GM21390 (cell line): ENCODE data around the gene MEIS1.

Experiments used
- ATAC-seq: cut with Tn5 transposase; IDR thresholded peaks from one replicate; pipeline ENCODE4 v1.9.1; 2021; ENCODE audit not compliant: unreplicated experiment

Gene MEIS1

DNA sequence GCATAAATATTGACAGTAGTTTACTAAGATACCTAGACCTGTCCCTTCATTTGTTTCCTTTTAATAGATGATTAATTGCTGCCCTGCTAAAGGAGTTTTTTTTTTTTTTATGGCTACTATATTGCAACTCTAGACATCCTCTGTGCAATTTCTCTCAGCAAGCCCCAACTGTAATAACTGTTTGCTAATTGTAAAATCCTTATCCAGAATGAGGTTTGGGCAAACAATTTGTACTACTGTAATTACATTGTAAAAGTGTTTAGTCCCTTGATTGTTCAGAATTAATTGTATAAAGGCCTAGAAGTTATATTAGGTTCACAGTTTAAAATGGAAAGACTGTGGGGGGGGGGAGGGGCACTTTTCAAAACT lies 3.7 kb upstream of the MEIS1 start:
- no peak for ATAC-seq

DNA sequence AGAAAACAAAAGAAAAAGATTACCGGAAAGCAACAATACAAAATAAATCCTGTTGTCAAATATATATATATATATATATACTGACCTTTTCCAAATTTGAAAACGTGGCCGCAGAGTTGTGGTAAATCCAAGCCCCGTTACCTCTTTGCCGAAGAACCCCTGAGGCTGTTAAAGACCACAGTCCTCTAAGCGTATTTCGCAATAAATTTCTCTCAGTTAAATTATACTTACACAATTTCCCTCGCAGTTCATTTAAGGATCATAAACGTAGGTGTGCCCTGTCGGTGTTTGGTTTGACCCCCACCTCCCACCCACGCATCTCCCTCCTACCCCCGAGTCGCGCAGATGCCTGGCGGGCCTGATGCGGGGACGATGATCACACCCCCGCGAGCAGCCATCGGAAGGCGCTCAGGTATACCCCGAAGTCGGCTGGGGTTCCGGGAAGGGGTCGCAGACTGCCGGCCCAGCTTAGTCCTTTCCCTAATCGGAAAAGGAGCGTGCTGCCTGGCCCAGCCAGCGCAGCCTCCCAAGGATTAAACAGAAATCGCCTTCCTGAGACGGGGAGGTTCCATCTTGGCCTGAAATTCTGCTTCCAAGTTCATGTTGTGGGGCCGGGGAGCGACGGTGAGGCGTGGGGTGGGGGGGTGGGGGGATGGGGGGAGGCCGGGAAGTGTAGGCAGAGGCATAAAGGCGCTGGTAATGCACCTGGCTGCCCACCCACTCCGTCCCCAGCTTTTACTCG lies 2.9 kb upstream of the MEIS1 start:
- ATAC-seq = no peak

DNA sequence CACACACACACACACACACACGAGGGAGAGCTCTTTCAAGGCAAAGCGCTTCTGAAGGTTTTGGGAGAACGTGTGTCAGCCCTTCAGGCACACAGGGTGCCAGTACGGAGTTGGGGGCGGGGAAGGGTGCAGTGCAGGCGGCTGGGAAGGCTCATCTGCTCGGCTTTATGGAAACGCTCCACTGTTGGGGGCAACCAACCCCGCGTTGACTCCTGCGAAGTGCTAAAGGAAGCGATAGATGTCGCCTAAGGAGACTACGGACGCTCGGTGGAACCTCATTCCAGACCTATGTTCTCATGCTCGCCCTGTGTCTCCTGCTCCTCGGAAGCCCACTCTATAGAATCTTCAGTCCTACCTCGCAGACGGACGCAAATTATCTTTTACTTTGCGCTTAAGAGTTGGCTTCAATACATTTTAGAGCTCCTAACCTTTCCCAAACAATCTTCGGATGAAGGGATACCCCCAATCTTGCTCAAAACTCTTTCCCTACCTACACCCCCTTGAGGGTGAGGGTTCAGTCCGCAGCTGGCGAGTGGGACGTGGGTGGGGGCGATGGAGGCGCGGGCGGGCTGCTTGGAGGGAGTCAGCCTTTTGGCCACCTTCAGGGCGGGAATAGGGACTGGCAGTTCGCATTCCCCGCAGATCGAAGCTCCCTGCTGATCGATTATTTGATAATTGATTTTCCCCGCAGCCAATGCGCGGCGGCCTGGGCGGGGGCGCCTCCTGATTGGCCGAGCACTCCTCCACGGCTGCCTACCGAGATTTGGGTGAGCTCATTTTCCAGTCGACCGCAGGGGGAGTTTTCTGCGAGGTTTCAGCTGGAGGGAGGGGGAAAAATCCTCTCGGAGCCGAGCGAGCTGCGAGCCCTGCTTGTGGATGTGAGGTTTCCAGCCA lies 1.9 kb upstream of the MEIS1 start:
- no peak for ATAC-seq

DNA sequence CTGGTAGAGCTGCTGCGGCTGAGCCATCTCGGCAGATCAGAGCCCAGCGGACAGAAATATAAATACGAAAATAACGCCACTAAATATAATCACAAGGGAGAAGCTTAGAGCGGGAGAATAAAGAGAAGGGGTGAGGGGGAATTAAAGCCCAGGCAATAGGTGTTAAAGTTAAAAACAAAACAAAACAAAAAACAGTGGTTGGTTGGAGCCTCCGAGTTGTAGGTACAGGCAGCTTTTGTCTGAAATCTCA lies 1.3 kb upstream of the MEIS1 start:
- ATAC-seq = no peak

DNA sequence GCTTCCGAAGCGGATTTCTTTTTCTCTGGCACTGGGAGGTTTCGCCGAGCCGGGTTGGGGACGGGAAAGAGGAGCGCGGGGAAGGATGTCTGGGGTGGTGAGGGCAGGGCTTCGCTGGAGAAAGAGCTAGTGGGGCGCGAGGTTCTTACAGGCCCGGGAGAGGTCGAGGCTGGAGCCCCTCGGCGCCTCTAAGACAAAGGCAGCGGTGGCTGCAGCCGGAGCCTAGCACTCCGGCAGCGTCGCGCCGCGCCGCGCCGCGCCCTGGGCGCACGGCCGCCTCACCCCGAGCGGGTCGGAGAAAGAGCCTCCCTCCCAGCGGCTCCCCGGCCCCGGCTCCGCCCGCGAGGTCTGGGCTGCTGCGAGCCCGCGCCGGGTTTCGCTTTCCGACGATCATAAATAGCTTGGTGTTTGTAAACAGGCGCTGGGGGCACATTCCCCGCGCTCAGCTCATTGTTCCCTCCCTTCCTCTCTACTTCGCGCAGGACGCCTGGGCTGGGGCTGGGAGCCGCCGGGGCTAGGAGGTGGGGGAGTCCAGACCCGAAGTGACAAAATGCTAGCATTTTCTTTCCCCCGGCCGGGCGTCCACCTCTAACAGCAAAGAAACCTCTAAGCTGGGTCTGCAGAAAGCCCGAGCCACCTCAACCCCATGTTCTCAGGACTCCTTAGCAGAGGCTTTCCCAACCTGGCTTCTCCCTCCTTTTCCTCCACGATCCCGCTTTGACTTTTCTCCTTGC lies 813 bp upstream of the MEIS1 start:
- ATAC-seq = peak; percentile 59

DNA sequence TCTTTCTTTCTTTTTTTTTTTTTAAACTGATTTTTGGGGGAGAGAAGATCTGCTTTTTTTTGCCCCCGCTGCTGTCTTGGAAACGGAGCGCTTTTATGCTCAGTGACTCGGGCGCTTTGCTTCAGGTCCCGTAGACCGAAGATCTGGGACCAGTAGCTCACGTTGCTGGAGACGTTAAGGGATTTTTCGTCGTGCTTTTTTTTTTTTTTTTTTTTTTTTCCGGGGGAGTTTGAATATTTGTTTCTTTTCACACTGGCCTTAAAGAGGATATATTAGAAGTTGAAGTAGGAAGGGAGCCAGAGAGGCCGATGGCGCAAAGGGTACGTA lies 587 bp downstream of the MEIS1 start:
- ATAC-seq = no peak

DNA sequence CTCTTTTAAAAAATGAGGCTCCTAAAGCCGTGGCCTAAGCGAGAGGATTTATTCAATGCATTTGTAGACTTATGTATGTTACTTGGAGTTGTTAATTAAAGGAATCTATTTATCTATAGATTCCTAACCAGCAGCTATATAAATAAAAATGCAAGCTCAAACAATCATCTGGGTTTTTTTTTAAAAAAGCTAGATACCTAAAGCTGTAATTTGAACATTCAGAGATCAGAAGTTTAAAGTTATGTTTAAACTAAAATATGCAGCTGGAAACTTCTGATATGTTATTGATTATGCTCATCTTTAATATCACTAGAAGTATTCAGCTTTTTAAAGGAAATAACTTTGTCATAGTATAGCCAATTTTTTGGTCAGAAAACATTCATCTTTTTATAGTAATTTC lies 1.0 kb downstream of the MEIS1 start:
- ATAC-seq = no peak

DNA sequence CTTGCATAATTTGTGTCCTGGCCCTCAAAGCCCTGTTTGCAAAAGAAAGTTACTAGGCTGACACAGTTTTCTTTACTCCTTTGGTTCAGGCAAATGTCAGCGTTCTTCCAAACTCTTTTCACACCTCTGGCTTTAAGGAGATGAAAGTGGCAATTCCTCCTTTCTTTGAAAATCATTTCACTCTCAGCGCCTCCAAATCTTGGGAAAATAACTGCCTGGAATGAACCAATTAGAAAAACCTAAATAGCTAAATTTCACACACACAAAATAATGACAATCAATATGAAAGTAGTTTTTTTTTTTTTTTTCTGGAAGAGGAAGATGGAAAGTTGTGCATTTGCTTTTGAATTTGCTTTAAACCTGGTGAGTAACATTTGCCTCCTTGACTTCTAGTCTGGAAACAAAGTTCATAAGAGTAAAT lies 1.7 kb downstream of the MEIS1 start:
- ATAC-seq = no peak

DNA sequence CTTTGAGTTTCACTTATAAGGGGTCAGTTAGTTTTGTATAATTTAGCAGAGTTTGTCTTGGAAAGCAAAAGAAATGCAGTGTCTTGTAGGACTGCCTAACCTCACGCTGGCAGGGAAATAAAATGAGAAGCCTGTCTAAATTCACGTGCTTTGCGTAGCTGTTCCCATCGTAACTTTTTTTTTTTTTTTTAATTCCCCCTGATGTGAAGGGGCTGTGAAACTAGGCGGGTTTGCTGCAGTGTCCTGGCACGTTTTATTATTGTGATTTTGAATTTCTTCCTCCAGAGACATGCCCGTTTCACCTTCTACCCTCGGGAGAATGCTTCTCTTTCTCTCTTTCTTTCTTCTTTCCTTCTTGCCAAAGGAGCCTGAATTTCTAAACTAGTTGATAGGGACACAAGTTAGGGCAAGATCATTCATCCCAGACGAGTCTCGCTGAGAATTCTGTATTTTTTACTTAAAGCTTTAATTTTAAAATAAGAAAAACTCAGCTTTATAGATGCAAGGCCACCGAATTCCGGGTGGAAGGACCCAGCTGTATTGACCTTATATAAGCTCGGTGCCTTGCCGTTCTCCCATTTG lies 2.3 kb downstream of the MEIS1 start:
- no peak for ATAC-seq

DNA sequence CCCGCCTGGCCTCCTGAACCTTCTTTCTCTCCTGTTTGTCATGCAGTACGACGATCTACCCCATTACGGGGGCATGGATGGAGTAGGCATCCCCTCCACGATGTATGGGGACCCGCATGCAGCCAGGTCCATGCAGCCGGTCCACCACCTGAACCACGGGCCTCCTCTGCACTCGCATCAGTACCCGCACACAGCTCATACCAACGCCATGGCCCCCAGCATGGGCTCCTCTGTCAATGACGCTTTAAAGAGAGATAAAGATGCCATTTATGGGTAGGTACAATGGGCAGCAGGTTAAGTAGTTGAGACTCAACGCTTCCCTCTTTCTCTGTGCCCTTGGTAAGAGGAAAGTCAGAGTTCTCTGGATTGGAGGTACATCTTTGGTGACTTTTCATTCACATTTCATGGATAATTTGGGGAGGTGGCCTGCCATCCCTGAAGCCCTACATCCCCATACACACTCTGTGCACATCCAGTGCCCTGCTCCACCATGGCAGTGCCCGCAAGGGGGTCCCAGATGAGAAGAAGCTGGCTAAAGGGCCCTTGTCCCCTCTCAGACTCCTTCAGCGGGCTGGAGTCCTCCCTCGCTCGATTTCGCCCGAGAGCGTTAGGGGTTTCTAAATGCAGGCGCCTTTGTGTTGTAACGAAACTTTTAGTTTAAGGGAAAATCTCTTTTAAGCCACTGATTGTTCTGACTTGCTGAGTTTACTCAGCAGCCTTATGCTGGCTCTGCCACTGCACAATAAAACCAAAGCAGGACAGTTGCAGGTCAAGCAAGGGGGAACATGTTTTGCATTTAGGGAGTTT lies 3.0 kb downstream of the MEIS1 start:
- no peak for ATAC-seq

DNA sequence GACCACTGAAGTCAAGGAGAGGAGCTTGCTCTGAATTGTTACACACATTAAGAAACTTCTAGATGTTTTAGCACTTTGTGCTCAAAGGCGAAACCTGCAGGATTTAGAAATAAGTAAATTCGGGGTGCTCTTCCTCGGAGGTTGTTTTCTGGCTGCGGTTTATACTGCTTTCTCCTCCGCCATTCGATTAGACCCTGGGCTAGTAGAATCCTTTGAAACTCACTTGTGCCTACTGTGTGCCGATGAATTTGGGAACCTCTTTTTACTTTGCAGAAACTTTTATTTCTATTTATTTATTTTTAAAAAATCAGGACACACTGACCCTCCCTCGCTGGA lies 3.5 kb downstream of the MEIS1 start:
- ATAC-seq = no peak

DNA sequence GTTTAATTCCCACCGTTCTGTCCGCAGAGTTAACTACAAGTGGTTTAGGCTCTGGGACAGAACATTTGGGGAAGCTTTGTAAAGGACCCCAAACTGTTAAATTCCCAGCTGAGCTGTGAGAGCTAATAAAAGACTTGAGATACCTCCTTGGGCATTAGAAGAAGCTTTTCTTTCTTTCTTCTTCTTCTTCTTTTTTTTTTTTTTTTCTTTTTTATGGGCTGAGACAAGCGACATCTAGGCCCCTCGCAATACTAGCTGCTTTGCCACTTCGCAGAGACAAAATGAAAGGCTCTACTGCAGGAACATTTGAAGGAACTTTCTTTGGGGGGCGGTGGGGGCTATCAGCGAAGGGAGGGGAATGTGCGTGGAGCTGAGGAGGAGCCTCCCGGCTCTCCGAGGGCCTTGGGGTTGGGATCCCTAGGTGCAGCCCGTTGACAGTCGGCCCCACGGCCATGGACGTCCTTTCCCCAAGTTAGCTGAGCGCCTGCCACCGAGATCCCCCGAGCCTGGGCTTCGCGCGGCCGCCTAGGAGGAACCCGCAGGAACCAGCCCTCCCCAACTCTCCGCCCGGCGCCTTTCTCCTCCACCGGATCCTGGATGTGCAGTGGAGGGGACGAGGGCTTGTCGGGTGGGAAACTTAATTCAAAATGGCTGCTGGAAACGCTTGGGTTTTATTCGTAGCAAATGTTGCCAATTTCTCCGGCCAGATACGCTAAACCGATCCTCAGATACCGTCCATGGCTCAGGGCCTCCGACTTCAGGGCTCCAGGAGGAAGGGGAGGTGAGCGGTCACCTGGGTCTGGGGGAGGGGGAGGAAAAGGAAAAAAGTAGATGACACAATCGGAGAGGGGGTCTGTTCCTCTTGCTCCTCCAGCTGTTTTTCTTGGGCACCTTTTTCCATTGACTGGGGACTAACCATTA lies 4.2 kb downstream of the MEIS1 start:
- no peak for ATAC-seq

DNA sequence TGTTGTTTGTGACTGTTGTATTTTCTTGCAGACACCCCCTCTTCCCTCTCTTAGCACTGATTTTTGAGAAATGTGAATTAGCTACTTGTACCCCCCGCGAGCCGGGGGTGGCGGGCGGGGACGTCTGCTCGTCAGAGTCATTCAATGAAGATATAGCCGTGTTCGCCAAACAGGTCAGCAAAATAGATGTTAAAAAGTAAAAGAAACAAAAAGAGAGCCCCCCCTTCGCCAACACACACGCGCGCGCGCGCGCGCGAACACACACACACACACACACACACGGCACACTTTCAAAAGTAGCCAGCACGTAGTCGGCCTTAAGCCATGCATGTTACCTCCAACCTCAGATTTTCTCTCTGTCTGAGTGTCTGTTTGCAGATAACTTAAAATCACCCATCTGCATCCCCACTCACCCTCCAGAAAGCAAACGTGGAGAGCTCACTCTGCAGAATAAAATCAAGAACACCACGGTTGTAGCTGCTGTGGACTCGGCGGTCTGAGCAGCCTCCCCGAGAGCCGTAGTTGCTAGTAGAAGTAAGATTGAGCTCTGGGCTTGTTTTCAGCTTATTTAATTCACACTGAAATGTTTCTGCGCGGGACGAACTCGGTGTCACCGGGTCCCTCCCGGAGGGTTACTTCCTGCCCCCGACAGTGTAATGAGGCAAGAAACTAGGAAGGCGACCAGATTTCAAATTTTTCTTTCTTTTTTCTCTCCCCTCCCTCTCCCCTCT lies 5.1 kb downstream of the MEIS1 start:
- ATAC-seq = no peak

DNA sequence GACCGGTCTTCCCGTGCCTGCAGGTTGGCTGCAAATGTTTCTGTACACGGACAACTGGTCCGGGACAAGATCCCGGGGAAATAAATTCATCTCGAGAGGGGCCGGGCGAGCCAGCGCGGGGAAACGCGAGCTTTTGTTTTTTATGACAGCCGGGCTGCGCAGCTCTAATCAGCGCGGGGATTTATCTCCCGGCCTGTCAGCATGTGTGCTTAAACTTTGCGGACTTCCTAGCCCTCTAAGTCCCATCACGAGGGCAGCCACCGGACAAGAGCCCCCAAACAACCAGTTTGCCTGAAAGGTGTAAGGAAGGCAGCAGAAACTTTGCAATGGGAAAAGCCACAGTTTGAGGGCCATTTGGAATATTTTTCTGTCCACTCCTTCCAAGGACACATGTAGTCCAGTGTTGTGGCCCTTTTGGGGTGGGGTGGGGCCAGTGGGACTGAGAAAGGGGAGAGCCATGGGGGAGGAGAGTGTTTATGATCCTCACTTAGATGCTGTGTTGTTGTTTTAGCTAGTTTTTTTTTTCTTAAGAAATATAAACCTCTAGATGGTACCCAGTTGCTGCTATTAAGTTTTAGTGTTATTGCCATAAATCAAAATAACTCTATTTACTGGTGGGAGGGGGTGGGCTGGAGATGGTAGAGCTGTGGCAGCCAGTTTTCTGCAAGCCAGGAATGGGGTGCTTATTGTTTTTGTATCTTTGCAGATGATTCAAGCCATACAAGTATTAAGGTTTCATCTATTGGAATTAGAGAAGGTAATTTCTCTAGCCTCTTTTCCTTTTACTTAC lies 6.0 kb downstream of the MEIS1 start:
- ATAC-seq = no peak

DNA sequence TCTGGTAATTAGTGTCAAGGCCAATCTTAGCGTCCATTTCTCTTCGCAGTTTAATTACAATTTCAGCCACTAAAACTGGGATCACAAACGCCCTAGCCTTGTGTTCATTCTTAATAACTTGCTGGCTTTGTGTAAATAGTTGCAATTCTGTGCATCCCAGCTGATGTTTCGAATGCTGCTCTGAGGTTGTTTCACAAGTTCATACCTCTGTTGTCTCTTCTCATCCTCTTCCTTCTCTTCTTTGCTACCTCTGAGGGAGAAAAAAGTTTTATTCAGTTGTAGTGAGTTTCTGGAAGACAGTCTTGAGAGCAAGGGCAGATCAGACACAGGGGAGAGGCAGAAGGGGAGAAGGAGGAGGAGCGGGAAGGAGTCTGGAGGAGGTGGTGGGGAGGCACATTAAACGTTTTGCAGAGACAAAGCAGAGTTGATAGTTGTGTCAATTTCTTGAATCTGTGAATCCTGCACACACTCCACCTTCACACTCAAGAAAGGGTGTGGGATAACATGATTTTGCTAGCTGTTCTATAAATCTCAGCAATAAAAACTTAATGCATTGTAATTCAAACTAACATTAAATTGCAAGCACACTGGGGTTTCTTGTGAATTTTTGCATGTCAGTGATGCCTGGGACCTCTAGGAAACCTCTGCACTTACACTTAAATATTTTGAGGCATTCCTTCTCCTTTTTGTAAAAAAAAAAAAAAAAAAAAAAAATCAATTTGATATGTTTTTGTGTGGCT lies 6.8 kb downstream of the MEIS1 start:
- no peak for ATAC-seq

DNA sequence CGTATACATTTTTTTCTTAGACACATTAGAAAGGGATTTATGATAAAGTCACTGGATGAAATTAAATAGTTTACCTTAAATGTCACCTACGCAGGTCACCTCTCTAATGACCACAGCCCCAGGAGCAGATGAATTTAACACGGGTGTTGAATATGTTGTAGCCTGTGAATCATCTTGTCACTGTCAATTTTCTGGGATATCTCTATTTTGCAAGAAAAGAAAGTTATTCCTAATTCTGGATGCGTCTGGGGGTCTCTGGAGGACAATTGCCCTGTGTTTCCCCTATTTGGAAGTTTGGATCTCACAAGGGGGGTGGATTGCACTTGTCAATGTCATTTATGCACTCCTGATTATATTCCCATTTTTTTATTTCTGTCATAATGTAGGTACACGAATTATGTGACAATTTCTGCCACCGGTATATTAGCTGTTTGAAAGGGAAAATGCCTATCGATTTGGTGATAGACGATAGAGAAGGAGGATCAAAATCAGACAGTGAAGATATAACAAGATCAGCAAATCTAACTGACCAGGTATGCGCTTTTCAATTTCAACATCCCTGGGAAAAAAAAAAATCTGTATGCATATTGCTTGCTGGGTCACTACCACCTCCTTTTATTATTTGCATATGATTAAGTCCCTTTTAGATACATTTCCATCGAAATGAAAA lies 7.7 kb downstream of the MEIS1 start:
- no peak for ATAC-seq

DNA sequence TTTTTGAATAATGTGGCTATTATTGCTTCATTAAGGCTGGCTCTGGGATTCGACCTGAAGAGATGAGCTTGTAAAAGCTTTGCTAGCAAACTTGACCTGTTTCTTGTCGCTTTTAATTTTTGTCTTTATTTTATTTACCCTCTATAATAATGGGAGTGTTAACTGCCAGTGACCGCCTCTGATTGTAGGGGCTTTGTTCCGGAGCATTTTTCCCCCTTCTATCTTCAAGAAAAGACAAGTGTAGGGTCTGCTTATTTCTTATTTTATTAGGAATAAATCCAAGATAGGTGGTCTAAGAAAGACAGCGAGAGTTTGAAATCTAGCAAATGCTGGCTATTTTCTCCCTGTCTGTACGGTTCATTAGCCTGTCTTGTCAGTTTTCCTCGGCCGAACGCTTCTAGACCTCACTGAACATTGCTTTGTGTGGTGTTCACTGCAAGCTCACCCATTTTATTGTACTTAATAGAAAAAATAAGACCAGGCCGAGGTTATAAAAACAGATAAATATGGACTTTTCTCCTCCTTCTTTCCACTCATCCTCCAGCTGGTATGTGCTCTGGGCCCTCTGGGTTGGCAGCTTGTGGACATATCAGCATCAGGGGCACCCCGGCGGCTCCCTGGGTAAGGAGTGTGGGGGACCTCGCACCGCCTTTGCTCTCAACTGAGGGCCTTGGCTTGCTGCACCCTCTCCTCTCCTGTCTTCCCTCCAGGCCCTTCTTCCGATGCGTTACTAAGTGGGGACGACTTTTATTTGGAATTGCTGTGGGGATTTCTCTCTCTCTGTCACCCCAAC lies 8.5 kb downstream of the MEIS1 start:
- ATAC-seq = no peak
